GM12865 (cell line): ENCODE results near the gene JAKMIP1.

Source experiments
- DNase-seq: peaks from one replicate; pipeline ENCODE4 v3.0.0; 2010; ENCODE audit warnings: low read depth
- H3K4me3 ChIP-seq: 2 replicates; pipeline ENCODE4 v1.5.1; 2011; ENCODE audit warnings: mild to moderate bottlenecking, low read depth, low read length, control low read depth
- CTCF ChIP-seq: IDR thresholded peaks from 2 replicates; pipeline ENCODE4 v1.5.1; 2011; ENCODE audit warnings: low read length, control low read depth, low read depth, inconsistent platforms; ENCODE audit not compliant: insufficient read depth; ENCODE audit errors: missing control alignments

JAKMIP1 gene

GRCh38 chr4:6241062-6241845 is 40.9 kb upstream of the JAKMIP1 start:
- no peak for TF ChIP-seq CTCF
- no peak overlapping the region for H3K4me3 ChIP-seq
- no peak for DNase-seq

GRCh38 chr4:6239968-6240367 is 39.6 kb upstream of the JAKMIP1 start:
- DNase-seq: no peak
- TF ChIP-seq CTCF: no peak
- no peak overlapping the region for H3K4me3 ChIP-seq

- TF ChIP-seq CTCF: no peak
- H3K4me3 ChIP-seq: no peak overlapping the region
- DNase-seq: no peak
Observed at GRCh38 chr4:6239486-6239885, 39.1 kb upstream of the JAKMIP1 start.

- no peak overlapping the region for H3K4me3 ChIP-seq
- DNase-seq: no peak
- no peak for TF ChIP-seq CTCF
Observed at GRCh38 chr4:6236816-6237390, 36.6 kb upstream of the JAKMIP1 start.

- no peak for TF ChIP-seq CTCF
- no peak for DNase-seq
- H3K4me3 ChIP-seq: no peak overlapping the region
Observed at GRCh38 chr4:6235901-6236640, 35.7 kb upstream of the JAKMIP1 start.

- DNase-seq: no peak
- no peak overlapping the region for H3K4me3 ChIP-seq
- no peak for TF ChIP-seq CTCF
Observed at GRCh38 chr4:6235012-6235411, 34.7 kb upstream of the JAKMIP1 start.
